ENCODE data around the gene IFT27. TPM values are rescaled to one million over a fixed set of nuclear protein-coding genes. Genes with fewer than 3 reads are reported as not detected.

IFT27 gene
- total RNA-seq, 1 donor from 2014 or later: 2.7 TPM

DNA sequence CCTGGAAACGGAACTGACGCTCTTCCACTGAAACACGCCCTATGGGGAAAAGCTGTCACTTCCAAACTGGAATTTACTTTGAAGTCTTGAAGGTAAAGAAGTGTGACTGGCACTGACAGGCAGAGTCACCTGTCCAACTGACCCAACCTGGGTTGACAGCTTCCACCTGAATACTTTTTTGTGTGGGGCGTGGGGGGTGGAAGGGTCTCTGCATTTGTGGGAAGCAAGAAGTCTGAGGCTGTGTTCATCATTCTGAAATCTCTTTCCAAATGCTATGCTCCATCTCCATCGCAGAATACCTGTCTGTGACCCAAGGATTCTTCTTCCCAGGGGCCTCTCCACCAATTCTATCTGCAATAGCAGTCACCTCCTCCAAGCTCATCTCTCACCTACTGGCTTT, 7.8 kb downstream of the IFT27 start:
- Histone ChIP-seq H3K27ac (no peak overlapping the region), H3K27me3 (no peaks in the 10 kb centered on the region), H3K9me3 (no peaks in the 10 kb centered on the region), H3K36me3 (peaks cover 0 to 22% of the 10 kb centered on the region in 2 donors), H3K4me3 (no peak overlapping the region), H3K4me1 (no peaks in the 10 kb centered on the region)
- no peak for TF ChIP-seq CTCF (IDR thresholded peaks at IDR 0.05)
- DNase-seq (ENCODE audit: low spot score in 2 of 2): peak in 1 of 2 donors; percentile 12
- intact Hi-C loops (cut with DNase I): no loop called here

DNA sequence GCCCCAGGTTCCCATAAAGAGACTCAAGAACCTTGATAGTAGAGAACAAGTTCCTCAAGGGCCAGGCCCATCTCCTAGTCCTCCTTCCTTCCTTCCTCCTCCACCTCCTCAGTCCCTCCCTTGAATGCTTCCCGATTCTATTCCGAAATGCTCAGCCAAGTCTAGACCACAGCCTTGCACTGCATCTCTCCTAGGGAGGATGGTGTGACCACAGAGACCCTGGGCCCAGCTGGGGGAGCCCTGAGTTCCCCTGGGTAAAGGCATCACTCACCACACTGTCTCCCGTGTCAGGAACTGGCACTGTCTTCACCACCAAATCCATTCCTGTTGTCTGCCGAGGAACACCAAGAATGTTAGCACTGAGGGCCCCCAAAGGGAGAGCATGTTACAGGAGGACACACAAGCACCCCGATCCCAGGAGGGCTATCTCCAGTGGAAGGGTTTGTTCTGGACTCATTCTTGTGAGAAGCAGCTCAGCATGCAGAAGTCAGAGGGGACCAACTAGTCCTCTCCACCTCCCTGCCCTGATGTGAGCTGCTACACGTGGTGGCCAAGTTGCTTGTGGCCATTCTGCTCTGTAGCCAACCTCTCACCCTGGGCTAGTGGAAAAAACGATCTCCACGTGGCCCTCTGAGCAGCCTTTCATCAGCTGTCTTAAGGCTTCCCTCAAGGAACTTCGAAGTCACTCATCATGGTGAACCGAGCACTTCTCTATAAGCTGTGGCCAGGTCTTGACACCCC, 8.7 kb downstream of the IFT27 start:
- no peak overlapping the region for H3K4me3 ChIP-seq
- intact Hi-C loops (cut with DNase I): no loop called here

DNA sequence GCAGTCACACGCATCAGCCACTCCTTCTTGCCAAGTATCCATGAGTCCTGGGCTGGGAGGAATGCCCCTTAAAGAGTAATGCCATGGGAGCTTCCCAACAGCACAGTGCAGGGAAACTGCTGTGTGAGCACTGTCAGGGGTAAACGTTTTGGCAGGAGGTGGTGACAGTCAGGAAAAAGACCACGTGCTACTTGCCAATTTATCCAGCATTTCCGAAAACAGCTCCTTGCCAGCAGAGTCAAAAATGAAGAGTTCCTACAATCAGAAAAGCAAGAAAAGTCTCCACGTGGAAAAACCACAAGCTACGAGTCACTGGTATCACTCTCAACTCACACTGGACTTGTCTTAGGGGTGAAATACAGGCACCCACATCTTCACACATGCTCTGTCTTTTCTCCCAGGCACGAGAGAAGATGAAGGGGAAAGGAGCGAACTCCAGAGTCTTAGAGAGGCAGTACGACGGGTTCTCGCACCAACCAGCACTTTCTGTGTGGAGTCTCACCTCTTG, 9.9 kb downstream of the IFT27 start:
- H3K27me3 ChIP-seq: no peaks in the 10 kb centered on the region
- no peaks in the 10 kb centered on the region for H3K4me1 ChIP-seq
- H3K27ac ChIP-seq: no peak overlapping the region
- H3K4me3 ChIP-seq: no peak overlapping the region
- DNase-seq (ENCODE audit: low spot score in 2 of 2): no peak
- no peak for TF ChIP-seq CTCF (IDR thresholded peaks at IDR 0.05)
- peaks cover 0 to 26% of the 10 kb centered on the region in 2 donors for H3K36me3 ChIP-seq
- intact Hi-C loops (cut with DNase I): no loop called here
- H3K9me3 ChIP-seq: no peaks in the 10 kb centered on the region

More for the DNA sequence above, 8.7 kb downstream of the IFT27 start:
- DNase-seq (ENCODE audit: low spot score in 2 of 2): peak in 1 of 2 donors; percentile 40
- no peak for TF ChIP-seq CTCF (IDR thresholded peaks at IDR 0.05)
- Histone ChIP-seq H3K4me1 (no peaks in the 10 kb centered on the region), H3K27ac (no peak overlapping the region), H3K9me3 (no peaks in the 10 kb centered on the region), H3K27me3 (no peaks in the 10 kb centered on the region), H3K36me3 (peaks cover 0 to 26% of the 10 kb centered on the region in 2 donors)

GRCh38 chr22:36765131-36765942, 10.6 kb downstream of the IFT27 start:
- Histone ChIP-seq H3K27ac (no peak overlapping the region), H3K36me3 (peaks cover 0 to 26% of the 10 kb centered on the region in 2 donors), H3K4me1 (no peaks in the 10 kb centered on the region), H3K4me3 (no peak overlapping the region), H3K9me3 (no peaks in the 10 kb centered on the region), H3K27me3 (no peaks in the 10 kb centered on the region)
- no peak for DNase-seq (ENCODE audit: low spot score in 2 of 2)
- no peak for TF ChIP-seq CTCF (IDR thresholded peaks at IDR 0.05)
- intact Hi-C loops (cut with DNase I): no loop called here

DNA sequence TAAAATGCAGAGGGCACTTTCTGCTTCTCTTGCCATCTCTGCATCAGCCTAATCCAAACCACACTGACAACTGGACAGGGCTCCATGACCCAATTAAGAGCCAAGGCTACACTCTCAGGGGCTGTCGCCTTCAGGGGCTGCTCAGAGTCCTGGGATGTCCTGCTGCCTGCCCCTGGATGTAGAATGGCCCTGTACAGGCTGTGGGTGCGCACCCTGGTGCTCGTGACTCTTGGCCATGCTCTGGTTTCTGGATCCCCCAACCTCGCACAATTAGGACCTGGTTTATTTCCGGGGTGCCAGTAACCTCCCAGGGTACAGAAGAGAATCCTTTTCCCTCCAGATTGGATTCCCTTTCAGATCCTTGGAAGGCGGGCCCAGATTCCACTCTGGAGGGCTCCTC, 11.3 kb downstream of the IFT27 start:
- Histone ChIP-seq H3K27me3 (no peaks in the 10 kb centered on the region), H3K36me3 (peaks cover 0 to 26% of the 10 kb centered on the region in 2 donors), H3K9me3 (no peaks in the 10 kb centered on the region), H3K27ac (no peak overlapping the region), H3K4me3 (no peak overlapping the region), H3K4me1 (no peaks in the 10 kb centered on the region)
- intact Hi-C loops (cut with DNase I): no loop called here
- DNase-seq (ENCODE audit: low spot score in 2 of 2): peak in 1 of 2 donors; percentile 38
- TF ChIP-seq CTCF (IDR thresholded peaks at IDR 0.05): no peak

All from ascending aorta (tissue), 2 donors.